ENCODE data around the gene FDPS. TPM values are rescaled to one million over a fixed set of nuclear protein-coding genes. Genes with fewer than 3 reads are reported as not detected.

Gene FDPS
- total RNA-seq, 1 experiment from 2014 or later, result 269 TPM

DNA sequence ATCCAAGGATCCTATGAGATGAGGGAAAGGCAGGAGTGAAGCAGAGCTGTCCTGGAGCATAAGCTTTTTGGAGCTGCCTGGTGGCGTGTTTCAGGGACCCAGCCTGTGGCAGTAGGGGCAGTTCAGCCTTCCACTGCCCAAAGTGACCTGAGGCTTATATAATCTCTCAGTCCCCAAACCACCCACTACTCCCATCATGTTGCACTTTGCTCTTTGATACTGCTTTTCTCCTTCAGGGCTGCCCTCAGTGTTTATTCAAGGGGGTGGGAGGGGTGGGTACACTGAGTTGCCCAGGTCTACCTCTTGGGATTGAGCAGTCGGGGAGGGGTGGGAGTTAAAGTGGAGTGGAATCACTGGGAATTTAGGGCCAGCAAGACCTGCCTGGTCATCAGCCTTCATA lies 22.1 kb upstream of the FDPS start:
- Histone ChIP-seq H3K9me2 (ENCODE audit: insufficient read depth) (no peaks in the 10 kb centered on the region), H3K4me1 (ENCODE audit: control insufficient read depth in 1 of 2, insufficient read depth in 2 of 2, low read length in 2 of 2) (no peaks in the 10 kb centered on the region), H3K36me3 (ENCODE audit: control insufficient read depth in 1 of 2, insufficient read depth in 2 of 2, low read length in 2 of 2) (no peaks in the 10 kb centered on the region), H4K20me1 (ENCODE audit: insufficient read depth) (no peaks in the 10 kb centered on the region), H3K9ac (ENCODE audit: low read length) (no peak overlapping the region), H3K4me3 (replicated peaks in 1 of 2; ENCODE audit: low read depth in 1 of 2, low read length in 2 of 2) (no peak overlapping the region), H3K27me3 (ENCODE audit: insufficient read depth, low read length) (no peaks in the 10 kb centered on the region), H2AFZ (ENCODE audit: low read depth, low read length, poor library complexity, severe bottlenecking) (no peak overlapping the region), H3K4me2 (ENCODE audit: low read length) (no peak overlapping the region), H3K79me2 (ENCODE audit: insufficient read depth, low read length) (no peaks in the 10 kb centered on the region), H3K9me3 (ENCODE audit: control insufficient read depth in 1 of 2, insufficient read depth in 1 of 2, low read depth in 1 of 2, low read length in 2 of 2) (no peaks in the 10 kb centered on the region), H3K27ac (ENCODE audit: low read depth, low read length) (no peak overlapping the region)
- POLR2A ChIA-PET, result no interaction called here
- CTCF ChIA-PET, result no interaction called here
- intact Hi-C loops (cut with micrococcal nuclease), result no loop called here
- RAD21 ChIA-PET (ENCODE audit: low non-redundant PET in 1 of 2, low total read pairs in 2 of 2, uncharacterized antibody in 2 of 2, unreplicated experiment in 2 of 2), result interaction anchor here in 1 of 2 experiments (0.8 kb wide), 1 partner anchor 10 kb away, joined by 3 read pairs; the partner anchor contains the start of gene HCN3
- no TSS peak for BruUV-seq (replicated peaks)
- TF ChIP-seq, protein P1, sequence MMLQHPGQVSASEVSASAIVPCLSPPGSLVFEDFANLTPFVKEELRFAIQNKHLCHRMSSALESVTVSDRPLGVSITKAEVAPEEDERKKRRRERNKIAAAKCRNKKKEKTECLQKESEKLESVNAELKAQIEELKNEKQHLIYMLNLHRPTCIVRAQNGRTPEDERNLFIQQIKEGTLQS (IDR thresholded peaks at IDR 0.05), result no peak
- TF ChIP-seq, protein P2, sequence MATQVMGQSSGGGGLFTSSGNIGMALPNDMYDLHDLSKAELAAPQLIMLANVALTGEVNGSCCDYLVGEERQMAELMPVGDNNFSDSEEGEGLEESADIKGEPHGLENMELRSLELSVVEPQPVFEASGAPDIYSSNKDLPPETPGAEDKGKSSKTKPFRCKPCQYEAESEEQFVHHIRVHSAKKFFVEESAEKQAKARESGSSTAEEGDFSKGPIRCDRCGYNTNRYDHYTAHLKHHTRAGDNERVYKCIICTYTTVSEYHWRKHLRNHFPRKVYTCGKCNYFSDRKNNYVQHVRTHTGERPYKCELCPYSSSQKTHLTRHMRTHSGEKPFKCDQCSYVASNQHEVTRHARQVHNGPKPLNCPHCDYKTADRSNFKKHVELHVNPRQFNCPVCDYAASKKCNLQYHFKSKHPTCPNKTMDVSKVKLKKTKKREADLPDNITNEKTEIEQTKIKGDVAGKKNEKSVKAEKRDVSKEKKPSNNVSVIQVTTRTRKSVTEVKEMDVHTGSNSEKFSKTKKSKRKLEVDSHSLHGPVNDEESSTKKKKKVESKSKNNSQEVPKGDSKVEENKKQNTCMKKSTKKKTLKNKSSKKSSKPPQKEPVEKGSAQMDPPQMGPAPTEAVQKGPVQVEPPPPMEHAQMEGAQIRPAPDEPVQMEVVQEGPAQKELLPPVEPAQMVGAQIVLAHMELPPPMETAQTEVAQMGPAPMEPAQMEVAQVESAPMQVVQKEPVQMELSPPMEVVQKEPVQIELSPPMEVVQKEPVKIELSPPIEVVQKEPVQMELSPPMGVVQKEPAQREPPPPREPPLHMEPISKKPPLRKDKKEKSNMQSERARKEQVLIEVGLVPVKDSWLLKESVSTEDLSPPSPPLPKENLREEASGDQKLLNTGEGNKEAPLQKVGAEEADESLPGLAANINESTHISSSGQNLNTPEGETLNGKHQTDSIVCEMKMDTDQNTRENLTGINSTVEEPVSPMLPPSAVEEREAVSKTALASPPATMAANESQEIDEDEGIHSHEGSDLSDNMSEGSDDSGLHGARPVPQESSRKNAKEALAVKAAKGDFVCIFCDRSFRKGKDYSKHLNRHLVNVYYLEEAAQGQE (IDR thresholded peaks at IDR 0.05; ENCODE audit: low read depth), result no peak
- TF ChIP-seq EZH2 (IDR thresholded peaks at IDR 0.05) (no peak), EGR1 (IDR thresholded peaks at IDR 0.05; ENCODE audit: low read depth) (no peak), SP1 (IDR thresholded peaks at IDR 0.05; ENCODE audit: low read depth) (no peak), ZNF274 (IDR thresholded peaks at IDR 0.05; ENCODE audit: low read depth, low read length) (no peak), CBX3 (IDR thresholded peaks at IDR 0.05; ENCODE audit: low read depth) (no peak), YY1 (IDR thresholded peaks at IDR 0.05; ENCODE audit: extremely low read depth, insufficient replicate concordance, low read depth, low read length) (no peak)
- DNase-seq (ENCODE audit: low read depth, low spot score) (no peak), ATAC-seq (no peak)
